Measurements from ENCODE around the gene SLC7A7. TPM values are rescaled to one million over a fixed set of nuclear protein-coding genes. Genes with fewer than 3 reads are reported as not detected.

Gene SLC7A7
- total RNA-seq, 4 donors from 2014 or later = 0.68 to 5.3 (median 2.2) TPM

GRCh38 chr14:22839159-22839779 lies 24.0 kb upstream of the SLC7A7 start:
- DNase-seq = peak in 1 of 2 donors; percentile 69
- Histone ChIP-seq H3K27me3 (peaks cover 9 to 12% (median 9%) of the 10 kb centered on the region in 3 donors), H3K4me1 (peaks cover 0 to 11% of the 10 kb centered on the region in 2 donors), H3K9me3 (no peaks in the 10 kb centered on the region), H3K36me3 (peaks cover 0 to 7% of the 10 kb centered on the region in 2 donors), H3K27ac (peak overlapping the region; percentile 75 to 84 (median 80)), H3K4me3 (peak overlapping the region; percentile 71 to 78 (median 72))
- no peak for TF ChIP-seq POLR2A (IDR thresholded peaks at IDR 0.05)
- TF ChIP-seq, protein P1, sequence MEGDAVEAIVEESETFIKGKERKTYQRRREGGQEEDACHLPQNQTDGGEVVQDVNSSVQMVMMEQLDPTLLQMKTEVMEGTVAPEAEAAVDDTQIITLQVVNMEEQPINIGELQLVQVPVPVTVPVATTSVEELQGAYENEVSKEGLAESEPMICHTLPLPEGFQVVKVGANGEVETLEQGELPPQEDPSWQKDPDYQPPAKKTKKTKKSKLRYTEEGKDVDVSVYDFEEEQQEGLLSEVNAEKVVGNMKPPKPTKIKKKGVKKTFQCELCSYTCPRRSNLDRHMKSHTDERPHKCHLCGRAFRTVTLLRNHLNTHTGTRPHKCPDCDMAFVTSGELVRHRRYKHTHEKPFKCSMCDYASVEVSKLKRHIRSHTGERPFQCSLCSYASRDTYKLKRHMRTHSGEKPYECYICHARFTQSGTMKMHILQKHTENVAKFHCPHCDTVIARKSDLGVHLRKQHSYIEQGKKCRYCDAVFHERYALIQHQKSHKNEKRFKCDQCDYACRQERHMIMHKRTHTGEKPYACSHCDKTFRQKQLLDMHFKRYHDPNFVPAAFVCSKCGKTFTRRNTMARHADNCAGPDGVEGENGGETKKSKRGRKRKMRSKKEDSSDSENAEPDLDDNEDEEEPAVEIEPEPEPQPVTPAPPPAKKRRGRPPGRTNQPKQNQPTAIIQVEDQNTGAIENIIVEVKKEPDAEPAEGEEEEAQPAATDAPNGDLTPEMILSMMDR (IDR thresholded peaks at IDR 0.05 in 4 of 5, conservative IDR thresholded peaks at IDR 0.05 in 1 of 5) = no peak
- ATAC-seq = peak; percentile 8 to 19
- intact Hi-C loops (cut with DNase I; ENCODE audit: low total_unique reads) = loop anchor here (5.0 kb wide), 1 partner anchor 78 kb away; the partner anchor contains the start of gene RBM23
- in situ Hi-C loops (cut with MboI; ENCODE audit: low sequenced_read_pairs in 4 of 4) = no loop called here

DNA sequence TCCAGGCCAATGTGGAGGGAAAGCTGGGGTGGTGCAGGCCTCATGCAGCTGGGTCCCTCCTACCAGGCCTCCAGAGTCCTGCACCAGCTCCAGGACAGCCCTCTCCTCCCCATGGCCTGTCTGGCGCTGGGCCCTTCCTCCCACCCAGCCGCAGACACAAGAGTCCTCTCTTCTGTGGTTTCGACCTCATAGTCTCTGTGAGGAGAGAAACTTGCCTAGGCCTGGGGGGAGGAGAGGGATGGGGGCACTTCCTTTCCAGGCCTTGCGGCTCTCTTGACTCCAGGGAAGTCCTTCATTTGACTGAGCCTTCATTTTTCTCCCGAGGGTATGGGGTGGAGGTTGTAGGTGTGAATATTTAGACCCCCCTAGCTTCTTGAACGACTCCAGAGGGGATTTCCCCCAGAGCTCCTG lies 23.4 kb upstream of the SLC7A7 start:
- no peaks in the 10 kb centered on the region for H3K9me3 ChIP-seq
- H3K4me3 ChIP-seq = peak overlapping the region; percentile 71 to 78 (median 72)
- TF ChIP-seq POLR2A (IDR thresholded peaks at IDR 0.05) = no peak
- TF ChIP-seq, protein P1 (IDR thresholded peaks at IDR 0.05 in 4 of 5, conservative IDR thresholded peaks at IDR 0.05 in 1 of 5) = no peak
- peaks cover 0 to 11% of the 10 kb centered on the region in 2 donors for H3K4me1 ChIP-seq
- intact Hi-C loops (cut with DNase I; ENCODE audit: low total_unique reads) = loop anchor here (1.0 to 5.0 kb wide), 2 partner anchors 10 to 79 kb away; partner anchors contain the start of gene RBM23
- H3K36me3 ChIP-seq = peaks cover 0 to 13% of the 10 kb centered on the region in 2 donors
- in situ Hi-C loops (cut with MboI; ENCODE audit: low sequenced_read_pairs in 4 of 4) = no loop called here
- H3K27ac ChIP-seq = peak overlapping the region; percentile 75 to 84 (median 80)
- DNase-seq (no peak), ATAC-seq (peak in 1 of 2 donors; percentile 12)
- H3K27me3 ChIP-seq = peaks cover 9 to 12% (median 9%) of the 10 kb centered on the region in 3 donors

- peaks cover 0 to 20% of the 10 kb centered on the region in 2 donors for H3K36me3 ChIP-seq
- H3K4me1 ChIP-seq = peaks cover 0 to 11% of the 10 kb centered on the region in 2 donors
- H3K9me3 ChIP-seq = no peaks in the 10 kb centered on the region
- ATAC-seq (peak; percentile 39 to 53), DNase-seq (peak; percentile 37 to 77)
- H3K27me3 ChIP-seq = peaks cover 9 to 12% (median 9%) of the 10 kb centered on the region in 3 donors
- peak overlapping the region; percentile 71 to 78 (median 72) for H3K4me3 ChIP-seq
- peak overlapping the region; percentile 75 to 84 (median 80) for H3K27ac ChIP-seq
- intact Hi-C loops (cut with DNase I; ENCODE audit: low total_unique reads) (loop anchor here (1.0 to 5.0 kb wide), 2 partner anchors 10 to 79 kb away; partner anchors contain the start of gene RBM23), in situ Hi-C loops (cut with MboI; ENCODE audit: low sequenced_read_pairs in 4 of 4) (no loop called here)
- TF ChIP-seq, protein P1 (IDR thresholded peaks at IDR 0.05 in 4 of 5, conservative IDR thresholded peaks at IDR 0.05 in 1 of 5) = no peak
- peak in 1 of 2 donors; percentile 56 for TF ChIP-seq POLR2A (IDR thresholded peaks at IDR 0.05)
Measured at GRCh38 chr14:22837750-22838538, 22.7 kb upstream of the SLC7A7 start.

- Histone ChIP-seq H3K36me3 (peaks cover 0 to 22% of the 10 kb centered on the region in 2 donors), H3K4me1 (peaks cover 0 to 11% of the 10 kb centered on the region in 2 donors), H3K4me3 (peak overlapping the region; percentile 71 to 78 (median 72)), H3K9me3 (no peaks in the 10 kb centered on the region), H3K27ac (peak overlapping the region; percentile 75 to 84 (median 80)), H3K27me3 (peaks cover 9 to 12% (median 9%) of the 10 kb centered on the region in 3 donors)
- intact Hi-C loops (cut with DNase I; ENCODE audit: low total_unique reads) (loop anchor here (5.0 kb wide), 1 partner anchor 80 kb away; the partner anchor contains the start of gene RBM23), in situ Hi-C loops (cut with MboI; ENCODE audit: low sequenced_read_pairs in 4 of 4) (no loop called here)
- TF ChIP-seq, protein P1 (IDR thresholded peaks at IDR 0.05 in 4 of 5, conservative IDR thresholded peaks at IDR 0.05 in 1 of 5) = no peak
- TF ChIP-seq POLR2A (IDR thresholded peaks at IDR 0.05) = no peak
- DNase-seq (no peak), ATAC-seq (peak in 1 of 2 donors; percentile 41)
Measured at GRCh38 chr14:22837114-22837749, 22.0 kb upstream of the SLC7A7 start.

Data from gastrocnemius medialis (tissue), 4 donors.